GM21717 (cell line): ENCODE data around the gene DNMT1.
"Not testable (repeated sequence)": the region's sequence is repeated elsewhere in the genome, so short reads cannot be mapped to it uniquely, and the experiment has no call there.

Experiments
- ATAC-seq: cut with Tn5 transposase; IDR thresholded peaks from one replicate; pipeline ENCODE4 v1.9.1; 2021; ENCODE audit warnings: mild to moderate bottlenecking, moderate library complexity; ENCODE audit not compliant: unreplicated experiment

The DNMT1 gene

GRCh38 chr19:10184636-10185035 lies 10.1 kb downstream of the DNMT1 start:
- no peak for ATAC-seq

- ATAC-seq = no peak
Measured at GRCh38 chr19:10183926-10184325, 10.8 kb downstream of the DNMT1 start.

DNA sequence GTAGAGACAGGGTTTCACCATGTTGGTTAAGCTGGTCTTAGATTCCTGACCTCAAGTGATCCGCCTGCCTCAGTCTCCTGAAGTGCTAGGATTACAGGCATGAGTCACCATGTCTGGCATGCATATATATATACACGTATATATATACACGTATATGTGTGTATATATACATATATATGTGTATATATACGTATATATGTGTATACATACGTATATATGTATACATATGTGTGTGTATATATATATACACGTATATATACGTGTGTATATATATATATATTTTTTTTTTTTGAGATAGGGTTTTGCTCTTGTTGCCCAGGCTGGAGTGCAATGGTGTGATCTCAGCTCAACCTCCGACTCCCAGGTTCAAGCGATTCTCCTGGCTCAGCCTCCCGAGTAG lies 11.9 kb downstream of the DNMT1 start:
- ATAC-seq = no peak

DNA sequence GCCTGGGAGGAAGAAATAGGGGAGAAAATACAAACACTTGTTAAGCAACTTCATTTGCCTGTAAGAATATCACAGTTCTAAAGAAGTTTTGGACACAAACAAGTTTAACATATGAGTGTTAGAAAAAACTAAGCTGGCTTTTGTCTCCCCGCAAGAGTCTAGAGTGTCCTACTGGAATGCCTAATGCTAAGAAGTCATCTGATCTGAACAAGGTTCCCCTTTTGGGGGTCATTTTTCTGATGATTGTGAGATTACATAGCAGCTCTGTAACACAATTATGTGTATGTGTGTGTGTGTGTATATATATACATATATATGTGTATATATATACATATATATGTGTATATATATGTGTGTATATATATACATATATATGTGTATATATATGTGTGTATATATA lies 12.7 kb downstream of the DNMT1 start:
- ATAC-seq = no peak

DNA sequence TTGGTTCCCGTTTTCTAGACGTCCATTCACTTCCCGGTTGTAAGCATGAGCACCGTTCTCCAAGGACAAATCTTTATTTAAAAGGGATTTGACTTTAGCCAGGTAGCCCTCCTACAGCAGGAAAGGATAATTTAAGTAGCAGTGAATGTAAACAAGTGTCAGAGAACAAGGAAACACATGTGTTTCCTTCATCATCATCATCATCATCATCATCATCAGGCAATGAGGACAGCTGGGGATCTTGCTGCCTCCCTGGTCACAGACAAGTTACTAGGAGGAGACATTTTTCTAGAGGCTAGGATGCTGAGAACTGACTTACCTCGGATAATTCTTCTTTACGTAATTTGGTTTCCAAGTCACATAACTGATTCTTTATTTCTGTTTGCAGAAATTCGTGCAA lies 14.3 kb downstream of the DNMT1 start:
- ATAC-seq = no peak

GRCh38 chr19:10180024-10180423 lies 14.7 kb downstream of the DNMT1 start:
- ATAC-seq = not testable (repeated sequence)

DNA sequence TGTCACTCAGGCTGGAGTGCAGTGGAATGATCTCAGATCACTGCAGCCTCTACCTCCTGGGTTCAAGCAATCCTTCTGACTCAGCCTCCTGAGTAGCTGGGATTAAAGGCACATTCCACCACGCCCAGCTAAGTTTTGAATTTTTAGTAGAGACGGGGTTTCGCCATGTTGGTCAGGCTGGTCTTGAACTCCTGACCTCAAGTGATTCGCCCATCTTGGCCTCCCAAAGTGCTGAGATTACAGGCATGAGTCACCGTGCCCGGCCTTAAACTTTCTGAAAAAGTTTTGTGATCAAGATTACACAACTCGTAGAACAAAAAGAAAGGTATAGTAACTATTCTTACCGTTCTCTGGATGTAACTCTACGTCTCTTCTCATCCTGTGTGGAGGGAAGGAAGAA lies 21.2 kb downstream of the DNMT1 start:
- no peak for ATAC-seq

DNA sequence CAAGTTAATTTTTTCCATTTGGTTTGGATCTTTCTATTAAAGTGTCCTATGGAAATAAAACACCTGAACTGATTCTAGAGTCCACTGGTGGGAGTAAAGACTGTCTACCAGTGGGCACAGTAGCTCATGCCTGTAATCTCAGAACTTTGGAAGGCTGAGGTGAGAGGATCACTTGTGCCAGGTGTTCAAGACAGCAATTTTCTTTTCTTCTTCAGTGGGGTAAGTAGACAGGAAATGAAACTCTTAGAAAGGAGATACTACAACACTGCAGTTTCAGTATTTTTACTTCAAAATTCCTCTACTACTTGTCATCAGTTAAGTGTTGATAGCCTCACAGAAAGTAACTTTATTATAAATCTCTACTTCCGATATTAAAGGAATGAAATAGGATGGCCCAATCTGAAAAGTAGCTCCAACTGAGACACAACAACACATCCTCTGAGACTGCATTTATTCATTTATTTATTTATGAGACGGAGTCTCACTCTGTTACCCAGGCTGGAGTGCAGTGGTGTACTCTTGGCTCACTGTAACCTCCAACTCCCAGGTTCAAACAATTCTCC lies 26.3 kb downstream of the DNMT1 start:
- no peak for ATAC-seq

- ATAC-seq = no peak
Measured at GRCh38 chr19:10167459-10167858, 27.3 kb downstream of the DNMT1 start.

- not testable (repeated sequence) for ATAC-seq
Measured at GRCh38 chr19:10166501-10166900, 28.3 kb downstream of the DNMT1 start.

DNA sequence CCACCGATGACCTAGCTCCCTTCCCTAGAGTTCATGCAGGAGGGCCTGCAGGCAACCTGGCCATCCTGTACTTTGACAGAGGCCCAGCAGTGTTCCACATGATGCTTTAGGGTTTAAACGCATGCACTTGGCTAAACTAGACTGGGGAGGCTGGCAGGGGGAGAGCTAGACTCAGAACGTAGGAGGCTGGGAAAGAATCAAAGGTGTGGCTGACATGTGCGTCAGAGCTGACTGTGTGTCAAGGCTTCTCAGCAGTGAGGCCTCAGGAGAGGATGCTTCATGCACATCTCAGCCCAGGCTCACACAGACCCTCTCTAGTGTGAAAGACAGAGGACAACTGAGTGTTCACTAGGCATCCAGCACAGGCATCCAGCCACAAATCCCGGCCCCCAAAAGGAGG lies 28.7 kb downstream of the DNMT1 start:
- no peak for ATAC-seq

- no peak for ATAC-seq
Measured at GRCh38 chr19:10163536-10163935, 31.2 kb downstream of the DNMT1 start.

DNA sequence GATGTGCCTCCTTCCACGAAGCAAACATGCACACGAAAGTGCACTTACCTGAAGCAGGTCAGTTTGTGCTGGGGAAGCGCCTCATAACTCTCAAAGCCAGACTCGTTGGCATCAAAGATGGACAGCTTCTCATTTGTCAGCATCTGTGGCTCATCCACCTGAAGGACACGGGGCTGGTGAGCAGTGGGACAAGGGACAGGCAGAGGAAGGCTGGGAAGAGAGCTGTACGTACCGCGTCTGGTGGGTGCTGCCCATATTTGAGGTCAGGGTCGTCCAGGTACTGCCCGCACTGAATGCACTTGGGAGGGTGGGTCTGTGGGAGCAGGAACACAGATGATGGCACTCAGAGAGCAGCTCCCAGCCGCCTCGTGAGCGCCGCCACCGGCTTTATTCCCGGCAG lies 35.1 kb downstream of the DNMT1 start:
- no peak for ATAC-seq

- no peak for ATAC-seq
Measured at GRCh38 chr19:10158485-10158884, 36.3 kb downstream of the DNMT1 start.

DNA sequence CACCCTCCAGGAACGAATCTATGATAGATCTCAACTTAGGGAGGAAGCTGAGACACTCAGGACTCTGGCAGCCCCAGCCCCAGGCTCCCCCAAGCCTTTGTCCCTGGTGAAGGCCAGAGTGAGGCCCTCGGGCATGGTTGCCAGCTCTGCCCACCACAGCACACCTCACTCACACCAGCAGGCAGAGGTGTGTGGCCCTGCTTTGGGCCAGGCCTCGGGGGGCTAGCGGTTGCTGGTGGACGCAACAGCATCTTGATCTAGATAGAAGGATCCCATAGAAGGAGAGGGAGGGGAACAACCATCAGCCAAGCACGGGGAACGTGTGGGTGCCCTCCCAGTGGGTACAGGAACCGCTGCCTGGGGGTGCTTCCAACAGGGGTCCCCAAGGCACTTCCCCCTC lies 36.7 kb downstream of the DNMT1 start:
- no peak for ATAC-seq

- no peak for ATAC-seq
Measured at GRCh38 chr19:10155839-10156238, 38.9 kb downstream of the DNMT1 start.

DNA sequence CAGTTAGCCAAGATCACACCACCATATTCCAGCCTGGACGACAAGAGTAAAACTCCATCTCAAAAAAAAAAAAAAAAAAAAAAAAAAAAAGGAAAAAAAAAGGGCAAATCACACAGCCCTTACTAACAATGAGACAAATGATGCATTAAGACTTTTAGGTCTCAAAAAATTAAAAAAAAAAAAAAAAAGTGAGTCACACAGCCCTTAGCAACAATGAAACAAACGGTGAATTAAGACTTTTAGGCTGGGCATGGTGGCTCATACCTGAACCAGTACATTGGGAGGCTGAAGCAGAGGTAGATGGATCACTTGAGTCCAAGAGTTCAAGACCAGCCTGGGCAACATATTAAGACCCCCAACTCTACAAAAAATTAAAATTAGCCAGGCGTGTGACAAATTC lies 42.7 kb downstream of the DNMT1 start:
- ATAC-seq = no peak

GRCh38 chr19:10151521-10151920 lies 43.2 kb downstream of the DNMT1 start:
- no peak for ATAC-seq

GRCh38 chr19:10149427-10149826 lies 45.3 kb downstream of the DNMT1 start:
- no peak for ATAC-seq

- no peak for ATAC-seq
Measured at GRCh38 chr19:10146142-10146541, 48.6 kb downstream of the DNMT1 start.

DNA sequence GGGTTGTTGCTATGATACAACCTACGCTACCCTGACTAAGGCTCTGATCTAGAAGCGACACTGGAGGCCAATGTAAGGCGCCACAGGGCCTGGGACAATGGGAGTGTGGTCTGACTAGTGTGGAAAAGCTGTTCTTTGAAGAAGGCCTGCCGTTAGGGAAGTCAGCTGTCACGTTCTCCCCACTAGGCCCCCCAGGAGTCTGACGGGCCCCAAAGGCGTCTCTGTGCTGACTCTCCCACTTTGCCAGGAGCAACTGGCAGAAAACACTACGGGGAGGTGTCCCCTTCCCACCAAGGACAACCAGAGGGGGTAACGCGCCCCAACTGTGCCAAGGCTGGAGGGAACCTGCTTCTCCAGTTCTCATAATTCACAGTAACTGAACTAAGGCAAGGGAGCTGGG lies 49.7 kb downstream of the DNMT1 start:
- ATAC-seq = no peak

DNA sequence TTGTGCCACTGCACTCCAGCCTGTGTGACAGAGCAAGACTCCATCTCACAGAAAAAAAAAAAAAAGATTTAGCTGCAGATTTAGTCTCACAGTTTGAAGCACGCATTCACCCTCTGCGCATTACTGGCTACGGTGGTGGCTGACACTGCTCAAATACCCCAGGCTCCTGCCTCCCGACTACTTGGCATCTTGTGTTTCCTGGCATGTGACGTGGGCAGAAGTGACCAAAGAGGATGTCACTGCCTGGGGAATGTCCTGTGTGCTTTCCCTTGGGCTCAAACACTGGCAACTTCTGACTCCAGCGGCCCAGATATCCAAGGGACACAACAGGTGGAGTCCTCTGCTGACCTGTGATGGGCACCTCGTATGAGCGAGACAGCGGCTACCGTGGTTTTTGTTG lies 50.4 kb downstream of the DNMT1 start:
- ATAC-seq = no peak

DNA sequence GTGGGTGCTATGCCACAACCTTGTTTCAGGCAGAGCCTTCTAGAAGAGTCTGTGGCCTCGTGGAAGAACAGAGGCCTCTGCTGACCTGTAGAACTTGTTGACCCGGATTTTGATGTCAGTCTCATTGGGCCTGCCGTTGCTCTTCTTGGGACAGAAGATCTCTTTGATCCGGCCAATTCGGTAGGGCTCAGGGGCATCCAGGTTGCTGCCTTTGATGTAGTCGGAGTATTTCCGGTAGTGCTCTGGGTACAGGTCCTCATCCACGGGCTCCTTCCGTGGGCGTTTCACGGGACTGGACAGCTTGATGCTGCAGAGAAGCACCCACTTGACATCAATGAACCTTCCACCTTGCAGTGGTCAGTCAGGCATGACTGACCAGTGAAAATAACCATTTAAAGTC lies 51.1 kb downstream of the DNMT1 start:
- ATAC-seq = no peak
